Stimulated activated CD8-positive, alpha-beta memory T cell treated with anti-CD3 and anti-CD28 coated beads, Interleukin-15, amount 100 ng/mL, for 4 hours (primary cell): Measurements from ENCODE around the gene ZNF692.
"Not testable (repeated sequence)": the region's sequence is repeated elsewhere in the genome, so short reads cannot be mapped to it uniquely, and the experiment has no call there.

Source experiments
- DNase-seq, 2 donors: peaks; one replicate each; pipeline ENCODE4 v3.0.0-alpha.2; 2020; ENCODE audit warnings: low read depth in 2 of 2

ZNF692 gene

GRCh38 chr1:248810727-248811513 lies 48.0 kb downstream of the ZNF692 start:
- DNase-seq, result no peak

GRCh38 chr1:248810000-248810726 lies 48.7 kb downstream of the ZNF692 start:
- DNase-seq, result no peak

GRCh38 chr1:248808876-248809275 lies 50.0 kb downstream of the ZNF692 start:
- no peak for DNase-seq

GRCh38 chr1:248807067-248807737 lies 51.7 kb downstream of the ZNF692 start:
- DNase-seq, result no peak

- DNase-seq, result no peak
Measured at GRCh38 chr1:248805876-248806275, 53.0 kb downstream of the ZNF692 start.

- DNase-seq, result no peak
Measured at GRCh38 chr1:248804771-248805681, 53.9 kb downstream of the ZNF692 start.

GRCh38 chr1:248803501-248803900 lies 55.4 kb downstream of the ZNF692 start:
- not testable (repeated sequence) for DNase-seq

GRCh38 chr1:248802454-248802853 lies 56.4 kb downstream of the ZNF692 start:
- DNase-seq, result no peak

GRCh38 chr1:248800459-248800858 lies 58.4 kb downstream of the ZNF692 start:
- no peak for DNase-seq
